Liver (tissue), 9 donors: ENCODE measurements around the gene SDK2. TPM values are rescaled to one million over a fixed set of nuclear protein-coding genes. Genes with fewer than 3 reads are reported as not detected.

Experiments used
- DNase-seq: peaks from one replicate; pipeline ENCODE4 v3.0.0-alpha.2; 2017; ENCODE audit warnings: low spot score
- H3K27ac ChIP-seq, 2 donors: one replicate each; pipeline ENCODE4 v1.7.0; 2013; ENCODE audit warnings: inconsistent platforms in 2 of 2, low read length in 2 of 2, control low read depth in 1 of 2, low read depth in 1 of 2, mild to moderate bottlenecking in 1 of 2
- H3K27me3 ChIP-seq, 4 donors: one replicate each; pipeline versions ENCODE4 v1.6.1 to v1.7.0; 2013; ENCODE audit warnings: low read length in 3 of 4, inconsistent platforms in 1 of 4, mild to moderate bottlenecking in 1 of 4, moderate library complexity in 1 of 4; ENCODE audit not compliant: control insufficient read depth in 4 of 4, insufficient read depth in 4 of 4
- H3K36me3 ChIP-seq, 4 donors: one replicate each; pipeline versions ENCODE4 v1.6.1 to v1.7.0; 2013; ENCODE audit warnings: low read length in 3 of 4, mild to moderate bottlenecking in 3 of 4, low read depth in 1 of 4, moderate library complexity in 1 of 4; ENCODE audit not compliant: control insufficient read depth in 4 of 4, insufficient read depth in 3 of 4
- H3K4me1 ChIP-seq, 4 donors: one replicate each; pipeline versions ENCODE4 v1.6.1 to v1.7.0; 2013; ENCODE audit warnings: low read length in 3 of 4, mild to moderate bottlenecking in 3 of 4, moderate library complexity in 1 of 4; ENCODE audit not compliant: control insufficient read depth in 4 of 4, insufficient read depth in 4 of 4
- H3K4me3 ChIP-seq, 3 donors: one replicate each; pipeline versions ENCODE4 v1.6.1 to v1.7.0; 2013; ENCODE audit warnings: low read length in 3 of 3, control low read depth in 1 of 3, low read depth in 1 of 3, mild to moderate bottlenecking in 1 of 3
- H3K9ac ChIP-seq, 2 donors: one replicate each; pipeline ENCODE4 v1.7.0; 2013; ENCODE audit warnings: low read length in 2 of 2, mild to moderate bottlenecking in 2 of 2, moderate library complexity in 2 of 2, control low read depth in 1 of 2, low read depth in 1 of 2
- H3K9me3 ChIP-seq, 4 donors: one replicate each; pipeline versions ENCODE4 v1.6.1 to v1.7.0; 2013; ENCODE audit warnings: low read length in 3 of 4; ENCODE audit not compliant: control insufficient read depth in 4 of 4
- FOXA1 ChIP-seq: IDR thresholded peaks from 2 replicates; pipeline ENCODE4 v1.6.1; 2016; ENCODE audit warnings: antibody characterized with exemption
- FOXA2 ChIP-seq: IDR thresholded peaks from 2 replicates; pipeline ENCODE4 v1.6.1; 2016; ENCODE audit warnings: antibody characterized with exemption
- GABPA ChIP-seq, 2 donors: IDR thresholded peaks in 1 of 2; conservative IDR thresholded peaks in 1 of 2; 2 replicates each; pipeline ENCODE4 v1.6.1; 2016; ENCODE audit warnings: antibody characterized with exemption in 2 of 2, mild to moderate bottlenecking in 1 of 2, moderate library complexity in 1 of 2
- HNF4A ChIP-seq, 2 donors: conservative IDR thresholded peaks; 2 replicates each; pipeline ENCODE4 v1.6.1; 2016; ENCODE audit warnings: antibody characterized with exemption in 2 of 2, mild to moderate bottlenecking in 2 of 2
- HNF4G ChIP-seq: IDR thresholded peaks from 2 replicates; pipeline ENCODE4 v1.6.1; 2016; ENCODE audit warnings: antibody characterized with exemption
- JUND ChIP-seq, 2 donors: IDR thresholded peaks; 2 replicates each; pipeline ENCODE4 v1.6.1; 2016; ENCODE audit warnings: antibody characterized with exemption in 2 of 2
- NR2F2 ChIP-seq: IDR thresholded peaks from 2 replicates; pipeline ENCODE4 v1.6.1; 2016; ENCODE audit warnings: antibody characterized with exemption
- RAD21 ChIP-seq, 2 donors: IDR thresholded peaks; 2 replicates each; pipeline ENCODE4 v1.6.1; 2016; ENCODE audit warnings: antibody characterized with exemption in 2 of 2, mild to moderate bottlenecking in 2 of 2
- RXRA ChIP-seq, 2 donors: IDR thresholded peaks; 2 replicates each; pipeline ENCODE4 v1.6.1; 2017 to 2018; ENCODE audit warnings: antibody characterized with exemption in 2 of 2, mild to moderate bottlenecking in 1 of 2
- SP1 ChIP-seq: IDR thresholded peaks from 2 replicates; pipeline ENCODE4 v1.6.1; 2018; ENCODE audit warnings: antibody characterized with exemption, mild to moderate bottlenecking
- WGBS: extraction: QIAGEN DNeasy Blood & Tissue Kit; methylation state at CpG from one replicate; pipeline ENCODE4 v1.1.7; 2013; 5-methylcytosine and 5-hydroxymethylcytosine counted together
- polyA plus RNA-seq, 2 donors: library from polyadenylated mRNA; stranded (reverse) in 1 of 2; unstranded in 1 of 2; fragments of 200-250 nt in 1 of 2; fragments of >200 nt in 1 of 2; fragmentation: Nextera tagmentation in 1 of 2; extraction: Ambion mirVana in 1 of 2; gene quantifications; one replicate each; pipeline versions ENCODE4 v1.2.1 to v1.2.3, GENCODE V29; 2013 to 2015
- total RNA-seq, 2 donors: library from RNA; depleted of rRNA; stranded (reverse); fragments of >200 nt; gene quantifications; one replicate each; pipeline ENCODE4 v1.2.3, GENCODE V29; 2014
- TF ChIP-seq, protein P1 (sequence below): IDR thresholded peaks from 2 replicates; pipeline ENCODE4 v1.6.1; 2016; ENCODE audit warnings: antibody characterized with exemption
- TF ChIP-seq, protein P2 (sequence below): IDR thresholded peaks from 2 replicates; pipeline ENCODE4 v1.6.1; 2016; ENCODE audit warnings: antibody characterized with exemption, mild to moderate bottlenecking
- TF ChIP-seq, protein P3 (sequence below): IDR thresholded peaks from 2 replicates; pipeline ENCODE4 v1.6.1; 2016; ENCODE audit warnings: antibody characterized with exemption
- donor health status: healthy.
- donor health status: healthy.
- donor health status: healthy.
- donor health status: healthy.
- donor health status: healthy.

Gene SDK2
- total and polyA plus RNA-seq, 4 donors, result 0.05 to 0.42 (median 0.10) TPM

DNA sequence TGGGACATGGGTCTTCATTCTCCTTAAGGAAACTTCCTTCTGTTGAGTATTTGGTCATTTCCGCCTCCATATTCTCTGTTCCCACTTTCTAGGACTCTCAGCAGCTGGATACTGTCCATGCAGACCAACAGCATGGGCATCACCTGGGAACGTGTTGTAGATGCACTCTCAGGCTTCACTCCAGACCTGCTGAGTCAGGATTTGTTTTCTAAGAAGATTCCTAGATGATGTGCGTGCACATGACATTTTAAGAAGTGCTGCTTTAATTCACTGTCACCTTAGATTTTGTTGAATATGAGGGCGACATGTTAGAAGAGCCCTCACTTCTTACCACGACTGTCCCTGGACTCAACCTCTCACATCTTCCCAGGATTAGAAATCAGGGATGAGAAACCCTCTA is 10.0 kb upstream of the SDK2 start (continued):
- TF ChIP-seq, protein P1, sequence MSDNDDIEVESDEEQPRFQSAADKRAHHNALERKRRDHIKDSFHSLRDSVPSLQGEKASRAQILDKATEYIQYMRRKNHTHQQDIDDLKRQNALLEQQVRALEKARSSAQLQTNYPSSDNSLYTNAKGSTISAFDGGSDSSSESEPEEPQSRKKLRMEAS, result no peak
- TF ChIP-seq JUND (IDR thresholded peaks at IDR 0.05), result no peak

DNA sequence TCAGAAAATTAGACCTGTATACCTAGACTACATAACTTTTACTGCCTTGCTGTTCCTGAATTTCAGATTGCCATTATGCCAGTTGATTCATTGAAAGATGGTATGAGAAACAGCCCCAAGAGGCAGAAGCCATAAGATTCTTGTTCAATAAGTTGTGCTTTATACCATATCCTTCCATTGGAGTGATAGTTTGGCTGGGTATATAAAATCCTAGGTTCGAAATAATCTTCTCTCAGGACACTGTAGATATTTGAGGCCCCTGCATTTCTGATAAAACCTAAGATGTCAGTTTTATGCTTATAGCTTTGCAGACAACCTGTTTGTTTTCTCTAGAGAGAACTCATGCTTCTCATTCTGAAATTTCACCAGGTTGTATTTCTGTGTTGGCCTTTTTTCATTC is 9.6 kb upstream of the SDK2 start:
- no peak for DNase-seq
- TF ChIP-seq FOXA2 (no peak), GABPA (IDR thresholded peaks at IDR 0.05 in 1 of 2, conservative IDR thresholded peaks at IDR 0.05 in 1 of 2) (no peak), JUND (IDR thresholded peaks at IDR 0.05) (no peak), RXRA (IDR thresholded peaks at IDR 0.05) (no peak), RAD21 (IDR thresholded peaks at IDR 0.05) (no peak), HNF4A (conservative IDR thresholded peaks at IDR 0.05) (no peak), FOXA1 (no peak), NR2F2 (no peak), SP1 (no peak)
- TF ChIP-seq, protein P2, sequence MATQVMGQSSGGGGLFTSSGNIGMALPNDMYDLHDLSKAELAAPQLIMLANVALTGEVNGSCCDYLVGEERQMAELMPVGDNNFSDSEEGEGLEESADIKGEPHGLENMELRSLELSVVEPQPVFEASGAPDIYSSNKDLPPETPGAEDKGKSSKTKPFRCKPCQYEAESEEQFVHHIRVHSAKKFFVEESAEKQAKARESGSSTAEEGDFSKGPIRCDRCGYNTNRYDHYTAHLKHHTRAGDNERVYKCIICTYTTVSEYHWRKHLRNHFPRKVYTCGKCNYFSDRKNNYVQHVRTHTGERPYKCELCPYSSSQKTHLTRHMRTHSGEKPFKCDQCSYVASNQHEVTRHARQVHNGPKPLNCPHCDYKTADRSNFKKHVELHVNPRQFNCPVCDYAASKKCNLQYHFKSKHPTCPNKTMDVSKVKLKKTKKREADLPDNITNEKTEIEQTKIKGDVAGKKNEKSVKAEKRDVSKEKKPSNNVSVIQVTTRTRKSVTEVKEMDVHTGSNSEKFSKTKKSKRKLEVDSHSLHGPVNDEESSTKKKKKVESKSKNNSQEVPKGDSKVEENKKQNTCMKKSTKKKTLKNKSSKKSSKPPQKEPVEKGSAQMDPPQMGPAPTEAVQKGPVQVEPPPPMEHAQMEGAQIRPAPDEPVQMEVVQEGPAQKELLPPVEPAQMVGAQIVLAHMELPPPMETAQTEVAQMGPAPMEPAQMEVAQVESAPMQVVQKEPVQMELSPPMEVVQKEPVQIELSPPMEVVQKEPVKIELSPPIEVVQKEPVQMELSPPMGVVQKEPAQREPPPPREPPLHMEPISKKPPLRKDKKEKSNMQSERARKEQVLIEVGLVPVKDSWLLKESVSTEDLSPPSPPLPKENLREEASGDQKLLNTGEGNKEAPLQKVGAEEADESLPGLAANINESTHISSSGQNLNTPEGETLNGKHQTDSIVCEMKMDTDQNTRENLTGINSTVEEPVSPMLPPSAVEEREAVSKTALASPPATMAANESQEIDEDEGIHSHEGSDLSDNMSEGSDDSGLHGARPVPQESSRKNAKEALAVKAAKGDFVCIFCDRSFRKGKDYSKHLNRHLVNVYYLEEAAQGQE, result no peak
- TF ChIP-seq, protein P3, sequence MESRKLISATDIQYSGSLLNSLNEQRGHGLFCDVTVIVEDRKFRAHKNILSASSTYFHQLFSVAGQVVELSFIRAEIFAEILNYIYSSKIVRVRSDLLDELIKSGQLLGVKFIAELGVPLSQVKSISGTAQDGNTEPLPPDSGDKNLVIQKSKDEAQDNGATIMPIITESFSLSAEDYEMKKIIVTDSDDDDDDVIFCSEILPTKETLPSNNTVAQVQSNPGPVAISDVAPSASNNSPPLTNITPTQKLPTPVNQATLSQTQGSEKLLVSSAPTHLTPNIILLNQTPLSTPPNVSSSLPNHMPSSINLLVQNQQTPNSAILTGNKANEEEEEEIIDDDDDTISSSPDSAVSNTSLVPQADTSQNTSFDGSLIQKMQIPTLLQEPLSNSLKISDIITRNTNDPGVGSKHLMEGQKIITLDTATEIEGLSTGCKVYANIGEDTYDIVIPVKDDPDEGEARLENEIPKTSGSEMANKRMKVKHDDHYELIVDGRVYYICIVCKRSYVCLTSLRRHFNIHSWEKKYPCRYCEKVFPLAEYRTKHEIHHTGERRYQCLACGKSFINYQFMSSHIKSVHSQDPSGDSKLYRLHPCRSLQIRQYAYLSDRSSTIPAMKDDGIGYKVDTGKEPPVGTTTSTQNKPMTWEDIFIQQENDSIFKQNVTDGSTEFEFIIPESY, result no peak
- TF ChIP-seq, protein P1, result no peak
- H3K9me3 ChIP-seq, result peaks cover 1 to 10% (median 10%) of the 10 kb centered on the region in 4 donors
- H3K27me3 ChIP-seq, result peaks cover 0 to 8% (median 1%) of the 10 kb centered on the region in 4 donors
- no peak overlapping the region for H3K9ac ChIP-seq
- WGBS, result 76% methylated on average over 1 of the region's 1 CpG
- H3K27ac ChIP-seq, result no peak overlapping the region
- H3K4me1 ChIP-seq, result peaks cover 0 to 3% (median 0%) of the 10 kb centered on the region in 4 donors
- no peak overlapping the region for H3K4me3 ChIP-seq
- H3K36me3 ChIP-seq, result no peaks in the 10 kb centered on the region

DNA sequence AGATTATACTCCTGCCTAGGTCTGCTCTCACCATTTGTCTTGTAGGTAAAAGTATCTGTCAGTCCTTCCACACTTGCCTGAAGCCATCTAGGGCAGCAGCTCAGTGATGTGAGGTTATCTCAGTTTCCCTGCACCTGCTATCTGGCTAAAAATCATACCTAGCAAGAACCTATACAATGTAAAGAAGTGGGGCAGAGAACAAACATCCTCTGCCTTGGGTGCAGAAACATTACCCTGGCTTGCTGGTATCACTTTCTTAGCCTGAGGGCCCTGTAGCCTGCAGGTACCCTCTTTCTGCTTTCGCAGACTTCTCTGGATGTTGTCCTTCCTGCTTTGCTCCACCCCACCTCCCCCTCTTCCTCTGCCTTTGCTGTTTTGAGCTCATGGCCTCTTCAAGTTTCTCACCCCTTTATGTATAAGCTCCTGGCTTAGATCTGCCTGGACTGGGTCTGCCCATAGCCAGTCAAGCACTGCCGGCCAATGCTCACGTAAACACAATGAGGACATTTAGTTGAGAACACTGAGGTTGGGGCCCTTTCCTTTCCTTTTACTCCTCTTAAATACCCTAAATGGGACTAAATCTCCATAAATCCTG is 8.7 kb upstream of the SDK2 start:
- TF ChIP-seq JUND (IDR thresholded peaks at IDR 0.05) (no peak), HNF4A (conservative IDR thresholded peaks at IDR 0.05) (no peak), FOXA1 (no peak), SP1 (no peak), GABPA (IDR thresholded peaks at IDR 0.05 in 1 of 2, conservative IDR thresholded peaks at IDR 0.05 in 1 of 2) (no peak), HNF4G (no peak)
- TF ChIP-seq, protein P1, result no peak
- TF ChIP-seq, protein P2, result no peak
- TF ChIP-seq, protein P3, result no peak
- H3K4me1 ChIP-seq, result peaks cover 0 to 3% (median 0%) of the 10 kb centered on the region in 4 donors
- no peaks in the 10 kb centered on the region for H3K36me3 ChIP-seq
- no peak overlapping the region for H3K27ac ChIP-seq
- H3K27me3 ChIP-seq, result peaks cover 0 to 14% (median 1%) of the 10 kb centered on the region in 4 donors
- peaks cover 1 to 10% (median 10%) of the 10 kb centered on the region in 4 donors for H3K9me3 ChIP-seq
- no peak overlapping the region for H3K4me3 ChIP-seq
- 91% methylated on average over 3 of the region's 3 CpGs for WGBS
- DNase-seq, result no peak
- H3K9ac ChIP-seq, result no peak overlapping the region
